HG02571 (cell line): Measurements from ENCODE around the gene IER3.
A peak's percentile ranks its signal among the peaks of the same experiment; 100 is the strongest.
"Not testable (repeated sequence)": the region's sequence is repeated elsewhere in the genome, so short reads cannot be mapped to it uniquely, and the experiment has no call there.

Source experiments
- ATAC-seq: cut with Tn5 transposase; IDR thresholded peaks from one replicate; pipeline ENCODE4 v1.9.1; 2021; ENCODE audit warnings: mild to moderate bottlenecking, moderate library complexity; ENCODE audit not compliant: unreplicated experiment

Gene IER3

DNA sequence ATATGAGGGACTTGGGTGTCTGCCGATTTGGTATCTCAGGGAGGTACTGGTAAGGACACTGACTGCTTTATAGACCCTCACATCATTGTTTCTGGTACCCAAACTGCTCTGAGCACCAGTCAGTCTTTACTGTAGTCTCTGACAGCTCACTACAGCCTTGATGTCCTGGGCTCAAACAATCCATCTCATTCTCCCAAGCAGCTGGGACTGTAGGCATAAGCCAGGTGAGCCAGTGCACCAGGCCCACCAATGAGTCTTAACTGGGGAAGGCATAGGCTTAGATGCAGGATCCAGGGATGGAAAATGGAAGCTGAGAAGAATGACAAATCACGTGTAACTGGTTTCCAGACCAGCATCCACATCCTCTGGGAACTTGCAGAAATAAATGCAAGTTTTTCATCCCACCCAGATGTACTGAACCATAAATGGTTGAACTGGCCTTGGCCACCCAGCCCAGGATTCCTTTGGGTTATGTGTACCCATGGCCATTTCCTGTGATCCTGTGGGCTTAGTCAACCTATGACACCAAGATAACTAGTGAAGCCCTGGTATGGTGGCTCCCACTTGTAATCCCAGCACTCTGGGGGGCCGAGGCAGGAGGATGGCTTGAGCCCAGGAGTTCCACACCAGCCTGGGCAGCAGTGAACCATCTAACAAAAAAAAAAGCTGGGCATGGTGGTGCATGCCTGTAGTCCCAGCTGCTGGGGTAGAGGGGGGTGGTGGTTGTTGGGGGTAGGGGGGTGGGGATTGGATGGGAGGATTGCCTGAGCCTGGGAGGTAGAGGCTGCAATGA, 18.4 kb downstream of the IER3 start:
- no peak for ATAC-seq

DNA sequence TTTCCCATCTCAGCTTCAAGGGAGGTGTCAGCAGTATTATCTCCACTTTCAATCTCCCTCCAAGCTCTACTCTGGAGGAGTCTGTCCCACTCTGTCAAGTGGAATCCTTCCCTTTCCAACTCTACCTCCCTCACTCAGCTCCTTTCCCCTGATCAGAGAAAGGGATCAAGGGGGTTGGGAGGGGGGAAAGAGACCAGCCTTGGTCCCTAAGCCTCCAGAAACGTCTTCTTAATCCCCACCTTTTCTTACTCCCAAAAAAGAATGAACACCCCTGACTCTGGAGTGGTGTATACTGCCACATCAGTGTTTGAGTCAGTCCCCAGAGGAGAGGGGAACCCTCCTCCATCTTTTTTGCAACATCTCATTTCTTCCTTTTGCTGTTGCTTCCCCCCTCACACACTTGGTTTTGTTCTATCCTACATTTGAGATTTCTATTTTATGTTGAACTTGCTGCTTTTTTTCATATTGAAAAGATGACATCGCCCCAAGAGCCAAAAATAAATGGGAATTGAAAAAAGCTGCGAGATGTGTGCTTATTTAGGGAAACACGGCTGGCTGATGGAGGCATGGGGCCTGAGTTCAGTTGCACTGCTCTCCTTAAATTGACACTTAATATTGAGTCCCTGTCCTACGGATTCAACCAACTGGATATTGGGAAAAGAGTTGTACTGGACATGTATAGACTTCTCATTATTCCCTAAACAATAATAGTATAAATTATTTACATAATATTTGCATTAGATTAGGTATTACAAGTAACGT, 19.3 kb downstream of the IER3 start:
- no peak for ATAC-seq

DNA sequence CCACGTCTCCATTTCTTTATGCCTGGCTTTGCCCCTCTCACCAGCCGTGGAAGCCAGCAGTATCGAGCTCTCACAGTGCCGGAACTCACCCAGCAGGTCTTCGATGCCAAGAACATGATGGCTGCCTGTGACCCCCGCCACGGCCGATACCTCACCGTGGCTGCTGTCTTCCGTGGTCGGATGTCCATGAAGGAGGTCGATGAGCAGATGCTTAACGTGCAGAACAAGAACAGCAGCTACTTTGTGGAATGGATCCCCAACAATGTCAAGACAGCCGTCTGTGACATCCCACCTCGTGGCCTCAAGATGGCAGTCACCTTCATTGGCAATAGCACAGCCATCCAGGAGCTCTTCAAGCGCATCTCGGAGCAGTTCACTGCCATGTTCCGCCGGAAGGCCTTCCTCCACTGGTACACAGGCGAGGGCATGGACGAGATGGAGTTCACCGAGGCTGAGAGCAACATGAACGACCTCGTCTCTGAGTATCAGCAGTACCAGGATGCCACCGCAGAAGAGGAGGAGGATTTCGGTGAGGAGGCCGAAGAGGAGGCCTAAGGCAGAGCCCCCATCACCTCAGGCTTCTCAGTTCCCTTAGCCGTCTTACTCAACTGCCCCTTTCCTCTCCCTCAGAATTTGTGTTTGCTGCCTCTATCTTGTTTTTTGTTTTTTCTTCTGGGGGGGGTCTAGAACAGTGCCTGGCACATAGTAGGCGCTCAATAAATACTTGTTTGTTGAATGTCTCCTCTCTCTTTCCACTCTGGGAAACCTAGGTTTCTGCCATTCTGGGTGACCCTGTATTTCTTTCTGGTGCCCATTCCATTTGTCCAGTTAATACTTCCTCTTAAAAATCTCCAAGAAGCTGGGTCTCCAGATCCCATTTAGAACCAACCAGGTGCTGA, 20.3 kb downstream of the IER3 start:
- ATAC-seq: not testable (repeated sequence)

DNA sequence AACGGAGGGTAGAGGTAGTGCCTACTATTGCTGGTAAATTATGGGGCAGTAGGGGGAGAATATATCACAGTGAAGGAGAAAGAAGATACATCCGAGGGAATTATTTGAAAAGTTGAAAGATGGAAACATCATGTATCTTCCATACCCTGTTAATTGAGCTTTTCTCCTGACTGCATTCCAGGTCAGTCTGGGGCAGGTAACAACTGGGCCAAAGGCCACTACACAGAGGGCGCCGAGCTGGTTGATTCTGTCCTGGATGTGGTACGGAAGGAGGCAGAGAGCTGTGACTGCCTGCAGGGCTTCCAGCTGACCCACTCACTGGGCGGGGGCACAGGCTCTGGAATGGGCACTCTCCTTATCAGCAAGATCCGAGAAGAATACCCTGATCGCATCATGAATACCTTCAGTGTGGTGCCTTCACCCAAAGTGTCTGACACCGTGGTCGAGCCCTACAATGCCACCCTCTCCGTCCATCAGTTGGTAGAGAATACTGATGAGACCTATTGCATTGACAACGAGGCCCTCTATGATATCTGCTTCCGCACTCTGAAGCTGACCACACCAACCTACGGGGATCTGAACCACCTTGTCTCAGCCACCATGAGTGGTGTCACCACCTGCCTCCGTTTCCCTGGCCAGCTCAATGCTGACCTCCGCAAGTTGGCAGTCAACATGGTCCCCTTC, 21.0 kb downstream of the IER3 start:
- ATAC-seq: not testable (repeated sequence)

DNA sequence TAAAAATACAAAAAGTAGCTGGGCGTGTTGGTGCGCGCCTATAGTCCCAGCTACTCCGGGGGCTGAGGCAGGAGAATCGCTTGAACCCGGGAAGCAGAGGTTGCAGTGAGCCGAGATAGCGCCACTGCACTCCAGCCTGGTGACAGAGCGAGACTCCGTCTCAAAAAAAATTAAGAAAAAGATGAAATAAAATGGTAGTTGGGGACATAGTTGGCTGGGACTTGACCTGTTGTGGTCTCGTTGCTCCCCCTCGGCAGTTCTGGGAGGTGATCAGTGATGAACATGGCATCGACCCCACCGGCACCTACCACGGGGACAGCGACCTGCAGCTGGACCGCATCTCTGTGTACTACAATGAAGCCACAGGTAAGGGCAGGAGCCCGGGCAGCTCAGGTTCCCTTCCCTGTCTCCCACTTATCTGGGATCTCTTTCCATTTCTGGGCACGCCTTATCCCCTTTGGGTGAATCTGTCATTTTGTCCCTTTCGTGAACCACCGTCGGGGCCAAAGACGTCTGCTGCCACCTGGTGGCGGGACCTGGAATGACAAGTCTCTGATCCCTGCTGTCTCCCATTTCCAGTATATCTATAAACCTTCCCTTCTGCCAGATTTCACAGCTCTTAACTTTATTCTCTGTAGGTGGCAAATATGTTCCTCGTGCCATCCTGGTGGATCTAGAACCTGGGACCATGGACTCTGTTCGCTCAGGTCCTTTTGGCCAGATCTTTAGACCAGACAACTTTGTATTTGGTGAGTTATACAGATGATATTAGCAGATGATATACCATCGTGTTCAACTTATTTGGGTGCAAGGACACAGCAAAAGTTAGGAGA, 21.9 kb downstream of the IER3 start:
- no peak for ATAC-seq

DNA sequence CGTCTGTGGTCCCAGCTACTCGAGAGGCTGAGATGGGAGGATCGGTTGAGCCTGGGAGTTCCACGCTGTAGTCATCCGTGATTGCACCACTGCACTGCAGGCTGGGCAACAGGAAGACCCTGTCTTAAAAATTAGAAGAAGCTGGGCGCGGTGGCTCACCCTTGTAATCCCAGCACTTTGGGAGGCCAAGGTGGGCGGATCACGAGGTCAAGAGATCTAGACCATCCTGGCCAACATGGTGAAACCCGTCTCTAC, 22.4 kb downstream of the IER3 start:
- ATAC-seq: not testable (repeated sequence)

DNA sequence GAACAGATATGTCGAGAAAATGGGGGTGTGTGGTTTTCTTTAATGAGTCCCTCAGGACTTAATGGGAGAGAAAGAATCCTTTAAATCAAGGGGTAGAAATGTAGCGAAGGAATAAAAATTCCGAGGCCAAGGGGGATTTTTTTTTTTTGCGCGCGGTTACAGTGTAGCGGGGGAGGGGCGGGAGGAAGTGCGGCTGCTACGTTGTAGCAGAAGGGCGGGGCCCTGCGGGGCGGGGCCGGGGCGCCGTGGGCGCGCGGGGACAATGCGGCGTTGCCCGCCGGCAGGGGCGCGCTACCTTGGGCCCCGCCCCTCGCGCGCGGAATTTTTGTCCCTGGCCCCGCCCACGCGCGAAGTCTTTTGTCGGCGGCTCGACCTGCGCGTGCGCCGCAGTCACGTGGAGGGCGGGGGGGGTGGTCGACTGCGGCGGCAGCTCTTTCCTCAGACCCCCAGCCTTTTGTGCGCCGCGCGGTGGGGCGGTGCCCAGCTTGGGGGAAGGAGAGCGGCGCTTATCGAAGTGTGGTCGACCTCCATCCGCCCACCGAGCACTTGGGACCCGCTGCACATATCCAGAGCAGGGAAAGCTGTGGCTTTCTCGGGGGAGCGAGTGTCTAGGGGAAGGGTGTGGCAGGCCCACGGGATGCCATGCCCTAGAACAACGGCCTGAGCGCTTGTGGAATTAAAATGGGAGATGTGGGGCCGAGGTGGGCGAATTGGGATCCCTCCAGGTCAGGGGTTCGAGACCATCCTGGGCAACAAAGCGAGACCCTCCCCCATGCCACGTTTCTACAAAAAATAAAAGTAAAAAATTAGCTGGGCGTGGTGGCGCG, 22.9 kb downstream of the IER3 start:
- ATAC-seq: peak; percentile 31

DNA sequence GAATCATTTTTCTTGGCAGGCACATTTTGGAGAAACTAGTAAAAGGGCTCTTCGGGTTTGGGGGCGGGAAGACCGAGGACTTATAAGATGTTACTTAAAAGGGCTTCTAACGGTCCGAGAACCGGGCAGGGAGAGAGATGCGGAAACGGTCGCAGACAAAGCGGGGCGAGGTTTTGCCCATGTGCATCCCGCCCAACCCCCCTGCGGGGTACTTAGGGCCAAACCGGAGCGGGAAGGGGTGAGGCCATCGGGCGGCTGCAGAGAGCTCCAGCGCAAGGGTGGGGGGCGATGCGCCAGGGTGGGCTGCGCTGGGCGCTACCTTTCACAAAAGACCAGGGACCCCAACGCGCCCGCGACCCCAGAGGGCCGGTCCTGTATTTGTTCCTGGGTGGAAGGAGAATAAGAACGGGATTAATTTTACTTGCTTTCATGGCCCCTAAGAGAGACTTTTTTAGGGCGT, 23.6 kb downstream of the IER3 start:
- no peak for ATAC-seq

DNA sequence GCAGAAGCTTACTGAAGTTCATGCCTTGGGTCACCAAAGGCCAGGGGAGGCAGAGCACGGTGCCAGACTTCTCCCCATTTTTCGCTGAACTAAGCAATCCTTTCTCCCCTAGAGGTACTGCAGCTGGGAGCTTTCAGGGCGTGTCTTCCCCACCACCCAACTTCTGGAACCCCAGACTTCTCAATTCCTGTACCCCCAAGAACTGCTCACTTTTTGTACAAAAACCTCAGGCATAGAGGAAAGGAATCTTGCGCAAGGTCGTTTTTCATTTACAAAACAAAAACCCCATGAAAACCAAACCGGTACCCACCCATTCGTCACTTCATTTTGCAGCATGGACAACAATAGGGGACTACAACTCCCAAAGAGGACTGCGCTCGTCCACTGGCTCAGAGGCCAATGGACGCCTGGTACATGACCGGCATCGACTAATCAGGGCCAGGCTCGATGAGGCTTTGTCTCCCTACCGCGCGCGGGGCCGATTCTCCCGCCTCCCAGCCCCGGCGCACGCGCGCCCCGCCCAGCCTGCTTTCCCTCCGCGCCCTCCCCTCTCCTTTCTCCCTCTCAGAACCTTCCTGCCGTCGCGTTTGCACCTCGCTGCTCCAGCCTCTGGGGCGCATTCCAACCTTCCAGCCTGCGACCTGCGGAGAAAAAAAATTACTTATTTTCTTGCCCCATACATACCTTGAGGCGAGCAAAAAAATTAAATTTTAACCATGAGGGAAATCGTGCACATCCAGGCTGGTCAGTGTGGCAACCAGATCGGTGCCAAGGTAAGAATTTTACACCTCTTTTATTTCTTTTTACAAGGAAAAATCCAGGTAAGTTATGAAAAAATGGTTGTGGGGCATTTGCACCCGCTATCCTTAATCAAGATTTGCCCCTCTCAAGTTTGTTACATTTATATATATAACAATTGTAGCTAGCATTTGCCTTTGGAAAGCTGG, 24.3 kb downstream of the IER3 start, which contains the start of gene TUBB:
TSS of gene TUBB (plus strand) at position 562 of the 947 bp plus-strand sequence. CDS start at position 717, 155 bp downstream.
- ATAC-seq: peak; percentile 37

DNA sequence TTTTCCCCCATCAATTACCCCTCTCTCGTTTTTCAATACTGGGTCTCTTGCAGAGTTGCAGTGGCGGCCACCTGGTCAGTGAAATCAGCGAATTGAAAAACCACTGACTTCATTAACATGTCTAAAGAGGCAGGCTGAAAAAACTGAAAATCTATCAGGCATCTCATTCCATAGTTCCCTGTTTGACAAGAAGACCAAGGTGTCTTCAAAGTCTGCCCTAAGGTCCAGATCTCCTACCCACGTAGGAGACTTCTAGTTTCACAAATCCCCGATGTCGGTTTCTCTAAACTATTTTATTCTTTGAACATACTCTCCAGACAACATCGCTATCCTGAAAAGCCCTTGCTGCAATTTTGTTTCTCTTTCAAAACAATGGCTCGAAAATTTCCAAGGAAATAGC, 25.0 kb downstream of the IER3 start:
- ATAC-seq: no peak

DNA sequence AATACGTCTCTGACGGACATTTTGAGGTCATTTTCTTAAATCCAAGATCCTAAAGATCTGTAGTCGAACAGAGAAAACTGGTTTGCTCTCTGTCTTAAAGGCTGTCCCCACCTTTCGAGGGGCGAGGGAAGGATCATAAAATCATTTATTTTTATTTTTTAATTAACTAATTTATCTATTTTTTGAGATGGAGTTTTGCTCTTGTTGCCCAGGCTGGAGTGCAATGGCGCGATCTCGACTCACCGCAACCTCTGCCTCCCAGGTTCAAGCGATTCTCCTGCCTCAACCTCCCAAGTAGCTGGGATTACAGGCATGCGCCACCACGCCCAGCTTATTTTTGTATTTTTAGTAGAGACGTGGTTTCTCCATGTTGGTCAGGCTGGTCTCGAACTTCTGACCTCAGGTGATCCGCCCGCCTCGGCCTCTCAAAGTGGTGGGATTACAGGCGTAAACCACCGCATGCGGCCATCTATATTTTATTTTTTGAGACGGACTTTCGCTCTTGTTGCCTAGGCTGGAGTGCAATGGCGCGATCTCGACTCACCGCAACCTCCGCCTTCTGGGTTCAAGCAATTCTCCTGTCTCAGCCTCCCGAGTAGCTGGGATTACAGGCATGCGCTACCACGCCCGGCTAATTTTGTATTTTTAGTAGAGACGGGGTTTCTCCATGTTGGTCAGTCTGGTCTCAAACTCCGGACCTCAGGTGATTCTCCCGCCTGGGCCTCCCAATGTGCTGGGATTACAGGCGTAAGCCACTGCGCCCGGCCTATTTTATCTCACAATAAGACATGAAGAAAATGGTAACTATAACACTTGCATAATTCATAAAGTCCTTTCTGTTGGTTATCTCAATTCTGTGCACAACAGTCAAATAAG, 26.3 kb downstream of the IER3 start:
- not testable (repeated sequence) for ATAC-seq

DNA sequence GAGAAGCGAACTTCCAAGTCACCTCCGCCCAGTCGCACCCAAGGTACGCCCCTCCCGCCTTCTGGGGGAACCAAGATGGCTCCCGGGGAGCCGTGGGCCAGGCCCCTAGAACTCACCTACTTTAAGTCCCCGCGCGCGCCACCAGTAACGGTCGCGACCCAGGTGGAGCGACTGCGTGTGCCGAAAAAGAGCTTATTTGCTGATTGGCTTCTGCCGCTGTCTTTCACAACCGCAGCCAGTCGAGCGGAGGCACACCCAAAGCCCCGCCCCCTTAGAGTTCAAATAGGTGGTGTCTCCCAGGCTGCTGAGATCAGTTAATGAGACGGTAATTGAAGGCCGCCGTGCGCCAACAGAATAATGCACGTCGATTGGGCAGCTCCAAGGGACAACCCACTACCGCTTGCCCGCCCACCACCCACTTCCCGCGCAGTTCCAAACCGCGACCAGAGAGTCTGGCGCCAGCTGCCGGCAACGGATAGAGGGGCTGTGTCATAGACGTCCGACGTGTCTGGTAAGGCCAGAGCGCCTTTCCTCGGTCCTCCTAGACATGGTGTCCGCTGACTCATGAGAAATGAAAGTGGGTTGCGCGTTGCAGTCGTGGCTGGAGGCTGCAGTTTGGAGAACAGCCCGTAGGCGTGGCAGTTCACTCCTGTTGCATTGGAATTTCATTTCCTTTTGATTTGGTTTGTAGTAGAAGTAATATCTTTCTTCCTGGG, 27.1 kb downstream of the IER3 start, which contains the start of gene MDC1:
TSS of gene MDC1 (minus strand) at position 153 of the 716 bp plus-strand sequence. CDS start 2,106 bp downstream, outside the sequence.
- ATAC-seq: peak; percentile 65

DNA sequence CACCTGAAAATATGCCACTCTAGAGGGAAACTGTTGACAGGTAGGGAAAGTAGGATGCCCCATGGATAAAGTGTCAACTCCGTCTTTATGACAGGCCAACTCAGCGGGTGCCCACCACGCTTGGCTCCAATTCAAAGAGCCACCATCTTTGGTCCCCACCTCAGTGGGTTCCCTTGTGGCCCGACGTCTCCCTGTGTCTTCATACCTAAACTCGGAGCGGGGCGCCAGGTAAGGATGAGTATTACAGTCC, 27.5 kb downstream of the IER3 start:
- no peak for ATAC-seq

DNA sequence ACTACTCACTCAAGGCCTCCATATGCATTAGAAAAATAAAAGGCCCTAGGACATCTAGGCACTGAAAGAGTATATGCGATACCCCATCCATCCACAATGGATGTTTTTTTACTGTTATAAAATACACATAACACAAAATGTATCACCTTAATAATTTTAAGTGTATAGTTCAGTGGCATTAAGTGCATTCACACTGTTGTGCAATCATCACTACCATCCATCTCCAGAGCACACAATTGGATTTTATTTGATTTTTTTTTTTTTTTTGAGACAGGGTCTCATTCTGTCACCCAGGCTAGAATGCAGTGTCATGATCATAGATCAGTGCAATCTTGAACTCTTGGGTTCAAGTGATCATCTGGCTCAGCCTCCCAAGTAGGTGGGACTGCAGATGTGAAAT, 30.1 kb downstream of the IER3 start:
- no peak for ATAC-seq

DNA sequence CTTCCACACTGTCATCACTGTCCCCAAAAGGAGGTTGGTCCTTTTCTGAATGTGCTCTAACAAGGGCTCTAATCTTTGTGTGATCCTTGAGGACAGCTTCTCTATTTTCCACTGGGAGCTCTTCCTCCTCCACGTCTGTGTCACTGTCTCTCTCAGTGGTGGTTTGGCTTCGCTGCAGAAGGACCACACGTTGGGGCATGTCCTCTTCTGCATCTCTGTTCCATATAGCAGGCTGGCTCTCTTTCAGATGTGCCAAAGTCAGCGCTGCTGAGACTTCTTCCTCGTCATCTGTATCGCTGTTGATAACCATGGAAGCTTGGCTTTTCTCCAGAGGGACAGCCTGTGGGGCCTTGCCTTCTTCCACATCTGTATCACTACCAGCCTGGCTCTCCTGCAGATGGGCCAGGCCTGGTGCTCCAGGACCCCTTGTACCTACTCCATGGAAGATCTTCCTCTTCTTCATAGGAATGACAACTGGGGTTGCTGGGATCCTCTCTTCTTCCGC, 31.9 kb downstream of the IER3 start:
- ATAC-seq: no peak

DNA sequence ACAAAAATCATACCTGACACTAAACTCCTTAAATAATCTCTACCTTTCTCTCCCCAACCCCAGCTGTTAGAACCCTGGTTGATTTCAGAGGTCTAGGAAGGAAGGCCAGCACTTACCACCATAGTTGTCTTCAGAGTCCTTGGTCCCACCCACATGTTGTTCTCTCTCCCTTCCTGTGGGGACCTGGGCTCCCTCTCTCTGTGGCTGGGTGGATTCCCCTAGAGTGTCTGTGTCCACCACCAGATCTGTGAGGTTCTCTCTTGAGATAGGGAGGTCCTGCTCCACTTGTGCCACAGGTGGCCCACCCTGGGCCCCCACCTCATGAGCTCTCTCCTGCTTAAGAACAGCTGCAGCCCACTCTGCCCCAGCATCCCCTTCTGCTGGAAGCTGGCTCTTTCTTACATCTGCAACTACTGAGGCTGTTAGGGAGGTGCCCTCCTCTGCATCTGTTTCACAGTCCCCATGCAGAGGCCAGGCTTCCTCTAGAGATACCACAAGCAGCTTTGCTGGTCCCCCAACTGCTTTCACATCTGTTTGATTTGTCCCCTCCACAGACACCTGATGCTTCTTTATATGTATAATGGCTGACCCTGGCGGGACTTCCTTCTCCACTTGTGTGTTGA, 32.5 kb downstream of the IER3 start:
- no peak for ATAC-seq
